Left lobe of liver (tissue), 2 donors: ENCODE results near the gene AVP. TPM values are rescaled to one million over a fixed set of nuclear protein-coding genes. Genes with fewer than 3 reads are reported as not detected.

Source experiments
- ATAC-seq: fragments of 200-7000 bp; cut with Tn5 transposase; one replicate; pipeline ENCODE4 v1.9.1; 2020; ENCODE audit warnings: mild to moderate bottlenecking, moderate library complexity
- DNase-seq: peaks from one replicate; pipeline ENCODE4 v3.0.0-alpha.2; 2020; ENCODE audit warnings: low spot score
- total RNA-seq: library from RNA; stranded (reverse); gene quantifications from one replicate; pipeline ENCODE4 v1.2.1, GENCODE V29; 2021
- donor health status: DM: no; HTN: no; CAD: no; lungs with moderate emphysema.
- donor health status: DM: no; HTN: yes; CAD: no.

Gene AVP
- total RNA-seq, 1 donor from 2014 or later, result not detected

DNA sequence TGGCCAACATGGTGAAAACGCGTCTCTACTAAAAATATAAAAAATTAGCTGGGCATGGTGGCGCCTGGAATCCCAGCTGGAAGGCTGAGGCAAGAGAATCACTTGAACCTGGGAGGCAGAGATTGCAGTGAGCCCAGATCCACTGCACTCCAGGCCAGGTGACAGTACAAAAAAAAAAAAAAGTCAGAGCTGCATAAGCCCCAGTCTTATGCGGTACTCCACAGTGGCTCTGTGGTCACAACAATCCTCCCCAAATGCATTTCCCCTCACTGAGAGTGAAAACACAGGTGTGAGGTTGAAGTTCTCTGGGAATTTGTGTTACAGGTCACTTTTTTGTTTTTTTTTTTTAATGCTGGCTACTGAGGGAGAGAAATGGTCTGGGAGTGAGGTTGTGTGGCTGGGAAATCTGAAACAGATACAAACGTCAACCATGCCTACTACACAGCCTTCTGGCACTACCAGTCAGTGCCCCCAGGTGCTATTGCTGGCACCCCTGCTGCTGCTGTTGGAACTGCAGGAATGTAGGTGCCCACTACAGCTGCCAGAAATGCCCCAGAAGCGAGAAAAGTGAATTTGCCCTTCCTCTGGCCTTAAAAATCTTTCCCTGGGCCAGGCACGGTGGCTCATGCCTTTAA lies 33.0 kb downstream of the AVP start:
- ATAC-seq (peak; percentile 9), DNase-seq (no peak)

DNA sequence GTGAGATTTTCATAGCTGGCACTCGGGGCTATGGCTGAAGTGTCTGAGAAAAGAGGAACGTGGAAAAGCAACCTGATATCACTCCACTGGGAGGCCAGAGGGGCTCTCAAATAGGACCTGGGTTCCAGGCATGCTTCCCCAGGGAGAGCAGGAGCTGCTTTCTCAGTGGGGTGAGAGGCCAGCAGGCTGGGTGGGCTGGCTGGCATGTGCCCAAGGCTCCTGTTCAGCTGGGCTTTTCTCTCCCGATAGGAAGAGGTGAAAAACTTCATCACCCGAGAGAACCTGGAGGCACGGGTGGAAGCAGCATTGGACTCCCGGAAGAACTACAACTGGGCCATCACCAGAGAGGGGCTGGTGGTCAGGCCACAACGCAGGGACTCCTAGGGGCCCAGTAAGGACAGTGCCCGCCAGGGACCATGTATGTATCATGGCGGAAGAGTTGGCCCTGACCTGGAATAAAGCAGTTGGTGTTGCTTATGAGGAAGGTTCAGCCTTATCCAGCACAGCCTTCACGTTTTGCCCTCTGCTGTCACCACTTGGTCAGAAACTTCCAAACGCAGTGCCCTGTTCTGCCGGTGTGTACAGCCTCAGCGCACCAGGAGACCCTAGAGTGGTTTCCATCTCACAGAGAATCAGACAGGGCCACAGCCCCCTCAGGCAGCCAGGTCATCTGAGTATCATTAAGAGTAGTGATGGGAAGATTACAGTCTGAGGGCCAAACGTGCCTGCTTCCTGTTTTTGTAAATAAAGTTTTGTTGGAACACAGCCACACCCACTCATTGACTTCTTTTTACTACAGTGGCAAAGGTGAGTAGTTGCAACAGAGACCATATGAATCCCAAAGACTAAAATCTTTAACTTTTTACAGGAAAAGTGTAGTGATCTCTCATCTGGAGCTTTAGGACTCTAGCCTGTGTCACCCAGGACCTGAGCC lies 36.8 kb downstream of the AVP start:
- no peak for ATAC-seq
- DNase-seq, result no peak

DNA sequence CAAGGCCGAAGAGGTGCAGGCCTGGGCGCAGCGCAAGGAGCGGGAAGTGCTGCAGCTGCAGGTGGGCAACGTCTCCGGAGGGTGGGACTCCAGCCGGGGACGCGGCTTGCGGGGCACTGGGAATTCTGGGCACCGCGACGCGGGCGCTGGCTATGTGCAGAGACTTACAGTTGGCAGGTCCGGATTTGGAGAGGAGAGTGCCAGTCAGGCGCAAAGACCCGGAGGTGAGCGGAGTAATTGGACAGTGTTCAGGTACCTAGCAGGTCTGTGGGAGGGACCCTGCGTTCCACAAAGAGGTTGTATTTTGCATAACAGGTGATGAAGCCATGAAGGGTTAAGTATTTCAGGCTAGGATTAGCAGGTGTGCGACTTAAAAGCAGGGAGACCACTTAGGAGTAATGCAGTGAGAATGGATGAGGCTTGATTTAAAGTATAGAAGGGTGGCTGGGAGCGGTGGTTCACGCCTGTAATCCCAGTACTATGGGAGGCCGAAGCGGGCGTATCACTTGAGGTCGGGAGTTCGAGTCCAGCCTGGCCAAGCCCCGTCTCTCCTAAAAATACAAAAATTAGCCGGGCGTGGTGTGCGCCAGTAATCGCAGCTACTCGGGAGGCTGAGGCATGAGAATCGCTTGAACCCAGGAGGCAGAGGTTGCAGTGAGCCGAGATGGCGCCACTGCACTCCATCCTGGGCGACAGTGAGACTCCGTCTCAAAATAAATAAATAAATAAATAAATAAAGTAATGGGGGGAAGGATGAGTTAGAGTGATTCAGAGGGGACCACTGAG lies 37.7 kb downstream of the AVP start:
- DNase-seq (no peak), ATAC-seq (no peak)

DNA sequence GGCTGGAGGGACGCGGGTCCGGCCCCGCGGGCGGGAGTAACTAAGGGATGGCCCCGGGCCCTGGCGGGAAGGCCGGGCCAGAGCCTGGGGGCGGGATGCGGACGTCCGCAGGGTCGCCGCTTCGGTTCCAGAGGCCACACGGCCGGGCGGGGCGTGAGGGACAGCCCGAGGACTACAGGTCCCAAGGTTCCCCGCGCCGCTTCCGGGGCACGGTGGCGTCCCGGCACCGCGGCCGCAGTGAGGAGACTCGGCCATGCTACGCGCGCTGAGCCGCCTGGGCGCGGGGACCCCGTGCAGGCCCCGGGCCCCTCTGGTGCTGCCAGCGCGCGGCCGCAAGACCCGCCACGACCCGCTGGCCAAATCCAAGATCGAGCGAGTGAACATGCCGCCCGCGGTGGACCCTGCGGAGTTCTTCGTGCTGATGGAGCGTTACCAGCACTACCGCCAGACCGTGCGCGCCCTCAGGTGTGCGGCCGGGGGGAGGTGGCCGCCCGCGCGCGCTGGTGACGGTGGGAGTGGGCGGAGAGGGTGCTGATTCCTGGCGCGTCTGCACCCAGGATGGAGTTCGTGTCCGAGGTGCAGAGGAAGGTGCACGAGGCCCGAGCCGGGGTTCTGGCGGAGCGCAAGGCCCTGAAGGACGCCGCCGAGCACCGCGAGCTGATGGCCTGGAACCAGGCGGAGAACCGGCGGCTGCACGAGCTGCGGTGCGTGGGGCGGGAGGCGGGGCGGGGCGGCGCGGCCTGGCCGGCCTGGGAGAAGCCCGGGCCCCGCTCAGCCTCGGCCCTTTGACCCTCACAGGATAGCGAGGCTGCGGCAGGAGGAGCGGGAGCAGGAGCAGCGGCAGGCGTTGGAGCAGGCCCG lies 38.5 kb downstream of the AVP start, which contains the start of gene MRPS26:
TSS of gene MRPS26 (plus strand) at position 237 of the 861 bp plus-strand sequence. CDS start at position 254, 17 bp downstream.
- ATAC-seq (peak; percentile 85), DNase-seq (peak; percentile 95)

DNA sequence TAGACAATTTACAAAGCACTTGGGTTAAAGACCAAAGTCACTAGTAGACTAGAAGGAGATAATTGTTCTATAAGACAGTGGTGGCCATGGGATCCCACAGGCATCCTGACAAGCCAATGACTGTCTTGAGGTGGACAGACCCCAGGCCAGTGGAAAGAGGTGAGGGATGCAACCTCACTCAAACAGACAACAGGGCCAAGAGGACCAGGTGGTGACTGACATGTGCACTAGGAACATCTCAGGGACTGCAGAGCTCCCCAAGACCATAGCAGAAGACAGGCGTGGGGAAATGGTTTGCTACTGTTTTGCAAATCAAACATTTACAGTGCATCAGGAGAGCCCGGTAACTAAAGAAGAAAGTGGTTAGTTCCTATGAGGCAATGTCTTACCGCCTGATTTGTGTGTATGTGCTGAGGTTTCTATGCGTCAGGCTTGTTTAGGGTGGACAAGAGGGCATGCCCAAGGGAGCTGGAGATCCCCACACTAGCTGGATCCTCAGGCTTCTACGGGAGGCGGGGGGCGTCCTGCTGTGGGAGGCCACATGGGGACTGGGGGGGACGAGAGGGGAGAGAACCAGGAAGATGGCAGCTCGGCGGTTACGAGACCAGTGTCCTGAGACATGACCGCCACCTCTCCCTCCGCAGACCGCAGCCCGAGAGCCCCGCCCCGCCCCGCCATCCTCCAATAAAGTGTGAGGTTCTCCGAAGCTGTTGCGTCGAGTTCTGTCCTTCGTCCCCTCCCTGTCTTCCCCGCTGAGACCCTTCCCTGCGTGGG lies 39.3 kb downstream of the AVP start:
- no peak for DNase-seq

DNA sequence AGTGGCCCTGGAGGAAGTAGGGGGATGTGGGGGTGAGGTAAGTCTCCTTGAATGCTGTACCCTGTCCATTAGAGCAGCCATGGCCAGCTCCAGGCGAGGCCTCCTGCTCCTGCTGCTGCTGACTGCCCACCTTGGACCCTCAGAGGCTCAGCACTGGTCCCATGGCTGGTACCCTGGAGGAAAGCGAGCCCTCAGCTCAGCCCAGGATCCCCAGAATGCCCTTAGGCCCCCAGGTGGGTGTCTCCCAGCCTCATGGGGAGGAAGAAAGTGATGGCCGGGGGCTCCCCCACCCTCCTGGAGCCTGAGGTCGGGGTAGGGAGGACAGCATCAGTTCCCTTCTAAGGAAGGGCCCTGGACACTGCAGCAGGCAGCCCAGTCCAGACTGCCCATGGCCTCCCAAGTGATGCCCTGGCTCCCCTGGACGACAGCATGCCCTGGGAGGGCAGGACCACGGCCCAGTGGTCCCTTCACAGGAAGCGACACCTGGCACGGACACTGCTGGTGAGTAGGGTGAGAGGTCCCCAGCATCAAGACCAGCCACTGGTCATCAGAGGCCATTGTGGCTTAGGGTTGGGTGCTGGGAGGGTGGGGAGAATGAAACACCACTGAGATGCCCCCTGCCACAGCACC lies 40.1 kb downstream of the AVP start:
- ATAC-seq, result no peak
- DNase-seq, result no peak

More for the DNA sequence above, 39.3 kb downstream of the AVP start:
- ATAC-seq, result peak; percentile 67

DNA sequence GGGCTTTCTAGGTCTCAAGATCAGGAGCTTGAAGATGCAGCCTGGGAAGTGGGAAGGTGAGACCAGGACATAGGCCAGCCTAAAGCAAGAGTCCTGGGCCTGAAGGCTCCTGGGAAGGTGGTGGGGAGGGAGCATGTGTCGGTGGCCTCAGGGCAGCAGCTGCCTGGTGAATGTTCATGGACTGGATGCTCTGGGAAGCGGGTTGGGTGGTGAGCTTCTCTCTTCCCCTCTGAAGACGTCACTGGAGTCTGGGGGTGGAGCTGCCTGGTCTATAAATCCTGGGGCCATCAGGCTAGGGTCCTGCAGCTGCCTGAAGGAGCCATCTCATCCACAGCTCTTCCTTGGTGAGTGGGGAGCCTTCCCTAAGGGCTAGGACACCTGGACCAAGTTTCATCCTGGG lies 41.2 kb downstream of the AVP start, which contains the start of gene GNRH2:
TSS of gene GNRH2 (plus strand) at position 301 of the 400 bp plus-strand sequence. CDS start 793 bp downstream, outside the sequence.
- ATAC-seq, result no peak
- DNase-seq, result no peak

DNA sequence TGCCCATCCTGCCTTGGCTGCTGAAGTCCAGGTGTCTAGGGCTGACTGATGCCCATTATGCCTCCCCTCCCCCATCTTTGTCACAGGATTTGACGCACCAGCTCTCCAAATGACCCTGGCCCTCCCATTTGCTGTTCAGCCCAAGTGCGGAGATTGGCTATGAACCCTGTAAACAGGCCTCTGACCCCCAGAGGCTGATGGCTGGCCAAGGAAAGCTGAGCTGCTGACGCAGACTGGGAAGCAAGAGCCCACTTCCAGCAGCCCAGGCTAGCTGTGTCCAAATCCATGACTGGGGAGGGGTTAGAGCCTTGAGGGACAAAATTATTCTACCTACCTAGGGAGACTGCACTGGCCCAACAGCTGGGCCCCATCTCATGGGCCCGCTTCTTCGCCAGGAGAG lies 41.9 kb downstream of the AVP start:
- peak; percentile 83 for DNase-seq
- peak; percentile 29 for ATAC-seq

DNA sequence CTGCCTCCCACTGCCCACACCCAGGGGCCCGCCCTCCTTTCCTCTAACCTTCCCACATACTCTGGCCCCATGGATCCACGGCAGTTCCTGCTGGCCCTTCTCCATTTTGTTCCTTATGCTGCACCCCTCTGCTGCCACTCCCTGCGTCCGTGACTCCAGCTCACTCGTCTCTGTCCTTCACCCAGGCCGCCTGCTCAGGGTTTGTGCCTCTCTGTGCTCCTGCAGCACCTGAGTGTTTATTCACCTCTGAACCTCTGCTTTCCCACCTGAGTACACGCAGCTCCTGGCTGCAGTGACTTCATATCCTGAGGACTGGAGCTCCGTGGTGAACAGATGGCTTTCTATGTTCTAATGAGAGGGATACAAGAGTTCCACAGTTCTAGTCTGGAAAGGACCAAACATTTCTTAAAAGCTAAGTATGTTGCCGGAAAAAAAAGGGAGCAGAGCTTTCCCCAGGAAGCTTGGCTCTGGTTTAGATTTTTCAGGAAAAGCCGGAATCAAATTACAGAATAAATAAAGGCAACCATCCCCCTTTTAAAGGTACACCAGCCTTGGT lies 42.6 kb downstream of the AVP start:
- ATAC-seq (peak; percentile 2), DNase-seq (peak; percentile 60)

DNA sequence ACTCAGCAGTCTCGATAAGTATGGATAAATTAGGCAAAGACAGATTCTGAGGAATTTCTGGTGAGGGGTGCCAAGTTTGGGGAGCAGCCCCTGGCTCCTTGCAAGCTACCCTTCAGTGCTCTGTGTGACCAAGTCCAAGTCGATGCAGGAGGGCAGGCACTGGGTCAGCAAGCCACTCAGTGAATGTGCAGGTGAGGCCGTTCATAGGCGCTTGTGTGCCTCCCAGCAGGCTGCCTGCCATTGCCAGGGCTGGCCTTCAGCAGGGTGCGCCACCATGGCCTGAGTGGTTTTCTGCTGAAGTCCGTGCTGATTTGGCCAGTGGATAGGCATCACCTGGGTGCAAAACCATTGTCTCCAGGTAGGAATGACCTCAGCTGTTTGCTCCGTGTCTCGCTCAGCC lies 44.4 kb downstream of the AVP start:
- no peak for DNase-seq

DNA sequence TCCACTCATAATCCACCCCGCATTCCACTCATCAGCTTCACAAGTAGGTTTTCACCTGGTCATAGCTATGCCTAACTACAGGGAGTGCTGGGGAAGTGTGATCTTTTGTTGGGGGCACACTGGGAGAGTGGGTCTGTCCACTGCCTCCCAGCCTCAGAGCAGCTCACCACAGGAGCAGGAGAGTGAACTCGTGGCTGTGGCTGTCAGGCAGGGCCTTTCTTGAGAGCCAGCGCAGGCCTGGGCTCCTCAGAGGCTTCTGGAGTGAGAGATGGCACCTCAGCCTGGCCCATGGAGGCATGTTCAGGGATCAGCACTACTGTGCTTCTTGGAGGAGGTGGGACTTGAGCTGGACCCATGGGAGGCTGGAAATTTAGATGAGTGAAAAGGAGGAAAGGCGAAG lies 45.1 kb downstream of the AVP start:
- ATAC-seq (no peak), DNase-seq (no peak)

More for the DNA sequence above, 44.4 kb downstream of the AVP start:
- ATAC-seq, result no peak

DNA sequence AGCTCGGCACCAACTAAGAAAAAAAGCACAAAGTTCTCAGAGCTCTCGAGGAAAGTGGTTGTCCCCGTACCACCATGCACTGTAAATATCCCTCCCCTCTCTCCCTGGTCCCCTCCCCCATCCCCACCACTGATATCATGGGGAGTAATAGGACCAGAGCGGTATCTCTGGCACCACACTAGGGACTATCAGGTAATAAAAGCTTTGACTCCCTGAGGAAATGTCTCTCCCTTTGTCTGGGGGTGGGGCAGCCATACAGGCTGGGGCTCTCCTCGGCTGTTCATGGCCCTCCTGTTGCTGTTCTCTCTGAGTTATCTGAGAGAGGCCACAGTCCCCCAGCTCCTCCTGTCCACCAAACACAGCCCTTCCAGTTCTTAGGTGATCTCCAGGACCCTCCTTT lies 46.1 kb downstream of the AVP start:
- ATAC-seq (no peak), DNase-seq (no peak)

DNA sequence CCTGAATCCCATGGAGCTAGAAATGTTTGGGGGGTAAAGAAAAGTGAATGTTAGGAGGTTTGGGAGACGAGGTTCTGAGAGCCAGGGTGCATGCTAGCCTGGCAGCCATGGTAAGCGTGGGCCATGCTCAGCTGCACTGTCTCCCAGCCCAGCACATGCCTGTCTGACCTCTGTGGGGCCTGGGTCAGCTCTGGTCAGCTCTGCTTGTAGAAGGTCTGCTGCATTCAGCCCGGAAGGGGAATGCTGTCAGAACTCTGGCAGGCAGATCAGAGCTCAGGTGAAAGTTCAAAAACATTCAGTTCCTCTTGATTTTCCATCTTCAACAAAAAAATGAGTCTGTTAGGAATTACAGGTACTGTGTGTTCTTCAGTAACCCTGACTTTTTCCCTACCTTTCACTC lies 46.9 kb downstream of the AVP start:
- peak; percentile 65 for ATAC-seq
- DNase-seq, result peak; percentile 61

DNA sequence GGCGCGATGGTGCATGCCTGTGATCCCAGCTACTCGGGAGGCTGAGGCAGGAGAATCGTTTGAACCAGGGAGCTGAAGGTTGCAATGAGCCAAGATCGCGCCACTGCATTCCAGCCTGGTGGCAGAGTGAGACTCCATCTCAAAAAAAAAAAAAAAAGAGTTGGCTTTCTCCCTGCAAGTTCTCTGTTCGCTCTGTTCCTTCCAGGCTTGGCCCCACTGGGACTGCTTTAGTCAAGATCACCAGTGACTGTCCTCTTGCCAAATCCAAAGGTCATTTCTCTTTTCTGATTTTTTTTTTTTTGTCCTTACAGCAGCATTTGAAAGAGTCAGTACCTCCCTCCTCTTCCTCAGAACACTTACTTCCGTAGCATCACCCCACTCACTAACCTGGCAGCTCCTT lies 51.9 kb downstream of the AVP start:
- no peak for DNase-seq
- peak; percentile 58 for ATAC-seq
